ENCODE results near the gene VCPKMT.

The VCPKMT gene

DNA sequence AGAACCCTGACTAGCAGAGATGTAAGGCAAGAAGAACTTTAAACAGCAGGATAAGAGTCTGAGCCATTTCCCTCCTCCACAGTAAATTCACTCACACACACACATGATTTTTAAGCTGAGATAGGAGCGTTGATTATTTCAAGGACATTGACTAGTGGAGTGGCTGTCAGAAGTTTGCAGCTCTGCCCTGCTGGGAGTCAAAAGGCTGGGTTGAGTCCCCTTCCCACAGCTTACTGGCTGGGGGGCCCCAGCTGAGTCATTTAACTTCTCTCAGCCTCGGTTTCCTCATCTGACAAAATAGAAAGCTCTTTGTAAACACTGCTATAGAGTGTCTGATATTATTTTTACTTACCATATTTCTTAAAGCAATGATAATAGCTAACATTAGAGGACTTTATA lies 28.3 kb downstream of the VCPKMT start:
- ChIA-PET CTCF (interaction anchor here (0.9 to 2.8 kb wide), 10 partner anchors 11 to 227 kb away, joined by 3 to 13 read pairs (median 4); no protein-coding TSS in a partner anchor), POLR2A (interaction anchor here (1.0 kb wide), 1 partner anchor 18 kb away, joined by 3 read pairs; no protein-coding TSS in a partner anchor)
- DNase-seq: no peak
- no CpG with 5 or more reads among the region's 2 CpGs for WGBS (ENCODE audit: insufficient coverage)
- no peaks in the 10 kb centered on the region for H3K9me3 ChIP-seq (ENCODE audit: control extremely low read depth in 1 of 5, control insufficient read depth in 4 of 5, insufficient read depth in 2 of 5, low read depth in 1 of 5, low read length in 4 of 5)
- H3K27me3 ChIP-seq (replicated peaks in 2 of 5; ENCODE audit: control insufficient read depth in 4 of 5, insufficient read depth in 5 of 5, low read length in 4 of 5): no peaks in the 10 kb centered on the region
- no peak overlapping the region for H3K27ac ChIP-seq (ENCODE audit: insufficient read depth in 1 of 2, low read depth in 1 of 2, low read length in 2 of 2, poor library complexity in 1 of 2, severe bottlenecking in 2 of 2)
- H3K36me3 ChIP-seq (ENCODE audit: control insufficient read depth in 4 of 4, insufficient read depth in 4 of 4, low read length in 3 of 4): no peaks in the 10 kb centered on the region
- H3K4me3 ChIP-seq (ENCODE audit: control insufficient read depth in 1 of 7, extremely low read depth in 1 of 7, insufficient read depth in 4 of 7, low read depth in 2 of 7, low read length in 6 of 7): no peak overlapping the region
- H3K4me1 ChIP-seq (ENCODE audit: control extremely low read depth in 1 of 4, control insufficient read depth in 4 of 4, insufficient read depth in 4 of 4, low read length in 3 of 4): peaks cover 0 to 22% (median 14%) of the 10 kb centered on the region in 4 experiments

DNA sequence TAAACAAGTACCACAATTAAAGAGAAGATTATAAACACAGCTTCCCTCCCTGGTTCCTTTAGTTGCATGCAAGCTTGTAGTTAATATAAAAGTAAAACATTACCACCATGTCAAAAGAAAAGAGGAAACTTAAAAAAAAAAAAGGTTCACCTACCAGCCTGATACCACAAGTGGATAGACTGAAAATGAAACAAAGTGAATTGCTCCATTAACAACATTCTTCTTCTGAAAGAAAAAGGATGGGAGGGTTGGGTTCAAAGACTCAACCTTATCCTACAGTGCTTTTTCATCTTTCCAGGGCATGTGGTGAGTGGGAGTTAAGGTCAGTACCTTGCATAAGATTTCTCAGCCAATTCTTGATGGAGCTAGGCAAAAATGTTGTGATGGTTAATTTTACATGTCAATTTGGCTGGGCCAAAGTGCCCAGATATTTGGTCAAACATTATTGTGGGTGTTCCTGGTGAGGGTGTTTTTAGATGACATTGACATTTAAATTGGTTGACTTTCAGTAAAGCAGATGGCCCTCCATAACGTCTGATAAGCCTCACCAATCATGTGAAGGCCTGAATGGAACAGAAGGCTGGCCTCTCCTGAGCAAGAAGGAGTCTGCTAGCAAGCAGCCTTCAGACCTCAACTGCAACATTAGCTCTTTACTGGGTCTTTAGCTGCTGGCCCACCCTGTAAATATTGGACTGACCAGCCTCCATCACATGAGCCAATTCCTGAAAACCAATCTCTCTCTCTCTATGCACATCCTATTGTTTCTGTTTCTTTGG lies 28.8 kb downstream of the VCPKMT start:
- DNase-seq: peak in 2 of 3 donors; percentile 63 to 72
- WGBS (ENCODE audit: insufficient coverage): 100% methylated on average over 1 of the region's 1 CpG
- Histone ChIP-seq H3K9me3 (ENCODE audit: control extremely low read depth in 1 of 5, control insufficient read depth in 4 of 5, insufficient read depth in 2 of 5, low read depth in 1 of 5, low read length in 4 of 5) (no peaks in the 10 kb centered on the region), H3K27me3 (replicated peaks in 2 of 5; ENCODE audit: control insufficient read depth in 4 of 5, insufficient read depth in 5 of 5, low read length in 4 of 5) (no peaks in the 10 kb centered on the region), H3K4me1 (ENCODE audit: control extremely low read depth in 1 of 4, control insufficient read depth in 4 of 4, insufficient read depth in 4 of 4, low read length in 3 of 4) (peaks cover 0 to 23% (median 14%) of the 10 kb centered on the region in 4 experiments), H3K36me3 (ENCODE audit: control insufficient read depth in 4 of 4, insufficient read depth in 4 of 4, low read length in 3 of 4) (no peaks in the 10 kb centered on the region), H3K27ac (ENCODE audit: insufficient read depth in 1 of 2, low read depth in 1 of 2, low read length in 2 of 2, poor library complexity in 1 of 2, severe bottlenecking in 2 of 2) (no peak overlapping the region), H3K4me3 (ENCODE audit: control insufficient read depth in 1 of 7, extremely low read depth in 1 of 7, insufficient read depth in 4 of 7, low read depth in 2 of 7, low read length in 6 of 7) (no peak overlapping the region)
- ChIA-PET CTCF (interaction anchor here (0.9 to 2.8 kb wide), 10 partner anchors 12 to 226 kb away, joined by 3 to 13 read pairs (median 4); no protein-coding TSS in a partner anchor), POLR2A (interaction anchor here (1.0 kb wide), 2 partner anchors 9 to 17 kb away, joined by 3 read pairs; no protein-coding TSS in a partner anchor)

DNA sequence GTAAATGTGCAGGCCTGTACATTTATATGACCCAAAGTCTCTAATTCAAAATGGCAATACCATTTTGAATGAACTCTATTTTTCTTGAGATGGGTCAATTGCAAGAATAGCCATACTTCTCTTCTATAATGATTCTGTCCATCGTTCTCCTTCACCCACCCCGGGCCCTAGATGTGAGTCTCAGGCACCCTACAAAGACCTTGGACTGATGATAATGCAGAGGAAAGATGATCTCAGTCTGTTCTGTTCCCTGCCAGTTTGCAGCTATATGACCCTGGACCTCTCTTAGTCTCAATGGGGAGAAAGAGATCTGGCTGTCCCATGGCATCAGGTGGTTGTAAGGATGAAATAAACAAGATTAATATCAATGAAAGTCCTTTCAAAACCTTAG lies 30.1 kb downstream of the VCPKMT start:
- Histone ChIP-seq H3K27ac (ENCODE audit: insufficient read depth in 1 of 2, low read depth in 1 of 2, low read length in 2 of 2, poor library complexity in 1 of 2, severe bottlenecking in 2 of 2) (no peak overlapping the region), H3K4me3 (ENCODE audit: control insufficient read depth in 1 of 7, extremely low read depth in 1 of 7, insufficient read depth in 4 of 7, low read depth in 2 of 7, low read length in 6 of 7) (no peak overlapping the region), H3K9me3 (ENCODE audit: control extremely low read depth in 1 of 5, control insufficient read depth in 4 of 5, insufficient read depth in 2 of 5, low read depth in 1 of 5, low read length in 4 of 5) (no peaks in the 10 kb centered on the region), H3K36me3 (ENCODE audit: control insufficient read depth in 4 of 4, insufficient read depth in 4 of 4, low read length in 3 of 4) (no peaks in the 10 kb centered on the region), H3K27me3 (replicated peaks in 2 of 5; ENCODE audit: control insufficient read depth in 4 of 5, insufficient read depth in 5 of 5, low read length in 4 of 5) (no peaks in the 10 kb centered on the region), H3K4me1 (ENCODE audit: control extremely low read depth in 1 of 4, control insufficient read depth in 4 of 4, insufficient read depth in 4 of 4, low read length in 3 of 4) (peaks cover 0 to 26% (median 10%) of the 10 kb centered on the region in 4 experiments)
- 100% methylated on average over 2 of the region's 2 CpGs for WGBS (ENCODE audit: insufficient coverage)
- ChIA-PET CTCF (interaction anchor here (0.9 to 2.8 kb wide), 4 partner anchors 11 to 221 kb away, joined by 3 to 13 read pairs (median 5); no protein-coding TSS in a partner anchor), POLR2A (no interaction called here)
- no peak for DNase-seq

DNA sequence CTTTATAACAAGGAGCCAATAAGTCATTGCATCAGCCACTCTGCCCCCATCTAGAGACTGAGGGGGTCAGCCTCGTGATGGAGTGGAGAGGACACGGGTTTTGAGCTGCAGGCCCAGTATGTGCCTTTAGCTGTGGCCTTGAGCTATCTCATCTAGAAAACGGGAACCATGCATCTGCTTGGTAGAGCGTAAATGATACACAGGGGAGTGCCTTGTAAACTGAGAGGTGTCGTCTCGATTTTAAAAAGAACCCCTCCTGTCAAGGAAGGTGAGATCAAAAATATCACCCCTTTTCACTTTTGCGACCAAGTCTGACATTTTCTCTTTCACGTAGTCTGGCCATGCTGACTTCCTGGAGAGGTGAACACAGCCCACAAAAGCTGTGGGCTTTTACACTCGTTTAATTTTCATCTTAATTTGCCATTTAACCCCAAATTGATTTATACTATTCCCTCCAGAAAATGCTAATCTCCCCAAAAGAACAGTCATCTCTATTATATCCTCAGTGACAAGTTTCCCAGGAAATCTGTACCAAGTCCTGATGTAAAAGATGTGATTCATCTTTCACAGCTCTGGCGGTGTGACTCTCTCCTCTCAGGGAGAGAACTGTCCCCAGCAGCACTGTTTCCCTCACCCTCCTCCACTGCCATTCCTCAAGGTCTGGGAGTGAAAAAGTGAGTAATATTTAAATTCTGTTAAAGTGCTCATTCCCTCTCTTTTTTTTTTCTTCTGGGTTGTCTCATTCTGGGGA lies 30.6 kb downstream of the VCPKMT start:
- Histone ChIP-seq H3K4me3 (ENCODE audit: control insufficient read depth in 1 of 7, extremely low read depth in 1 of 7, insufficient read depth in 4 of 7, low read depth in 2 of 7, low read length in 6 of 7) (no peak overlapping the region), H3K9me3 (ENCODE audit: control extremely low read depth in 1 of 5, control insufficient read depth in 4 of 5, insufficient read depth in 2 of 5, low read depth in 1 of 5, low read length in 4 of 5) (no peaks in the 10 kb centered on the region), H3K36me3 (ENCODE audit: control insufficient read depth in 4 of 4, insufficient read depth in 4 of 4, low read length in 3 of 4) (no peaks in the 10 kb centered on the region), H3K27ac (ENCODE audit: insufficient read depth in 1 of 2, low read depth in 1 of 2, low read length in 2 of 2, poor library complexity in 1 of 2, severe bottlenecking in 2 of 2) (no peak overlapping the region), H3K4me1 (ENCODE audit: control extremely low read depth in 1 of 4, control insufficient read depth in 4 of 4, insufficient read depth in 4 of 4, low read length in 3 of 4) (peaks cover 0 to 23% (median 6%) of the 10 kb centered on the region in 4 experiments), H3K27me3 (replicated peaks in 2 of 5; ENCODE audit: control insufficient read depth in 4 of 5, insufficient read depth in 5 of 5, low read length in 4 of 5) (no peaks in the 10 kb centered on the region)
- CTCF ChIA-PET: interaction anchor here (0.9 to 2.8 kb wide), 4 partner anchors 10 to 25 kb away, joined by 3 to 13 read pairs (median 4); no protein-coding TSS in a partner anchor
- 94% methylated on average over 8 of the region's 10 CpGs for WGBS (ENCODE audit: insufficient coverage)
- peak in 1 of 3 donors; percentile 30 for DNase-seq
- POLR2A ChIA-PET: no interaction called here

DNA sequence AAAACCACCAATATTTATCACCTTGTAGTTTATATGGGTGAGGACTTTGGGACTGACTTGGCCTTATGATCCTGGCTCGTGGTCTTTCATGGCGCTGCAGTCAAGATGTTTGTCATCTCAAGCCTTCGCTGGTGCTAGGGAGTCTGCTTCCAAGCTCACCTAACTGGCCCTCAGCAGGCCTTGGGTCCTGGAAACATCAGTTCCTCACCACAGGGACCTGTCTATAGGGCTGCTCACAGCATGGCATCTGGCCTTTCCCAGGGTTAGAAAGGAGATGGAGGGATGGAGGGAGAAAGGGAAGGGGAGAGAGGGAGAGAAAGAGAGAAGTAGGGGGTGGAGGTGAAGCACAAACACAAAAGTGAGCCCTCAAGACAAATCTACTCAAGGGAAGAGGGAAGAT lies 31.7 kb downstream of the VCPKMT start:
- CTCF ChIA-PET: interaction anchor here (1.1 kb wide), 1 partner anchor 24 kb away, joined by 3 read pairs; no protein-coding TSS in a partner anchor

DNA sequence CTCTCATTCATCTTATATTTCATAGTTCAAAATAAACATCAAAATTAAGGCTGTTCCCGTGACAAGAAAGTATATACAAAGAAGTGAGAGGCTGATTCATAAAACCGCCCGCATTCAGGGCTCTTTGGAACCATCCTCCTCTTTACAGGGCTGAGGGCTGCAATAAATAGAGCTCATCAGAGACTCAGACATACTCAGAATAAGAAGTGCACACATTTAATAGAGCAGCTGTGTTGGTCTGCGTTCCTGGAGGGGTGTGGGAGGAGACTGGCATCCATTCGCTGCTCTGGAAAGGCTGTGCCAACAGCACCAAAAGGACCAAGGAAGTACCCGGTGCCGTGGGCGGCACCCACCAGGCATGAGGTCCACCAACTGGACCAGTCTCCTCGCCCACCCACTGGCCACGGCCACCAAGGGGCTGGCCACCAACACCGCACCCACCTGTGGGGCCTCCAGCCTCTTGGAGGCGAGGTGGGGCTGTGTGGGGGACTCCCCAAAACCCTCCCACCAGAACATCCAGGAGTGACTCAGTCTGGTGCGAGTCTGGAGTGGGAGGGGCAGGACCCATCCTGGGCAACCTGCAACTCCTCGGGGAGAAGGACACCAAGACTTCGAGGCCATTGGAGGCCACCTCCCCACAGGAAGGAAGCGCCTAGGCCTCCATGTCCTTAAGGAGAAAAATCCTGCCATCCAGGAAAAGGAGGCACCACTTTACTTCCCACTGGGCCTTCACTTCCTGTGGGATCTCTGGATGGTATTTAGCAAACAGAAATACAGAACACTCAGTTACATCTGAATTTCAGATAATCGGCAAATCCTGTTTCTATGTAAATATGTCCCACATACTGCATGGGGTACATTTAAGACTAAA lies 32.7 kb downstream of the VCPKMT start:
- H3K27me3 ChIP-seq (replicated peaks in 2 of 5; ENCODE audit: control insufficient read depth in 4 of 5, insufficient read depth in 5 of 5, low read length in 4 of 5): no peaks in the 10 kb centered on the region
- no peaks in the 10 kb centered on the region for H3K36me3 ChIP-seq (ENCODE audit: control insufficient read depth in 4 of 4, insufficient read depth in 4 of 4, low read length in 3 of 4)
- no peak for DNase-seq
- no peaks in the 10 kb centered on the region for H3K9me3 ChIP-seq (ENCODE audit: control extremely low read depth in 1 of 5, control insufficient read depth in 4 of 5, insufficient read depth in 2 of 5, low read depth in 1 of 5, low read length in 4 of 5)
- ChIA-PET CTCF (interaction anchor here (1.2 kb wide), 1 partner anchor 22 kb away, joined by 3 read pairs; no protein-coding TSS in a partner anchor), POLR2A (no interaction called here)
- peak overlapping the region in 1 of 2 experiments; percentile 58 for H3K27ac ChIP-seq (ENCODE audit: insufficient read depth in 1 of 2, low read depth in 1 of 2, low read length in 2 of 2, poor library complexity in 1 of 2, severe bottlenecking in 2 of 2)
- no peak overlapping the region for H3K4me3 ChIP-seq (ENCODE audit: control insufficient read depth in 1 of 7, extremely low read depth in 1 of 7, insufficient read depth in 4 of 7, low read depth in 2 of 7, low read length in 6 of 7)
- 97% methylated on average over 7 of the region's 17 CpGs for WGBS (ENCODE audit: insufficient coverage)
- H3K4me1 ChIP-seq (ENCODE audit: control extremely low read depth in 1 of 4, control insufficient read depth in 4 of 4, insufficient read depth in 4 of 4, low read length in 3 of 4): peaks cover 0 to 23% (median 6%) of the 10 kb centered on the region in 4 experiments

More for the DNA sequence above, 31.7 kb downstream of the VCPKMT start:
- no peak for DNase-seq
- Histone ChIP-seq H3K4me1 (ENCODE audit: control extremely low read depth in 1 of 4, control insufficient read depth in 4 of 4, insufficient read depth in 4 of 4, low read length in 3 of 4) (peaks cover 0 to 23% (median 6%) of the 10 kb centered on the region in 4 experiments), H3K27ac (ENCODE audit: insufficient read depth in 1 of 2, low read depth in 1 of 2, low read length in 2 of 2, poor library complexity in 1 of 2, severe bottlenecking in 2 of 2) (no peak overlapping the region), H3K4me3 (ENCODE audit: control insufficient read depth in 1 of 7, extremely low read depth in 1 of 7, insufficient read depth in 4 of 7, low read depth in 2 of 7, low read length in 6 of 7) (no peak overlapping the region), H3K9me3 (ENCODE audit: control extremely low read depth in 1 of 5, control insufficient read depth in 4 of 5, insufficient read depth in 2 of 5, low read depth in 1 of 5, low read length in 4 of 5) (no peaks in the 10 kb centered on the region), H3K27me3 (replicated peaks in 2 of 5; ENCODE audit: control insufficient read depth in 4 of 5, insufficient read depth in 5 of 5, low read length in 4 of 5) (no peaks in the 10 kb centered on the region), H3K36me3 (ENCODE audit: control insufficient read depth in 4 of 4, insufficient read depth in 4 of 4, low read length in 3 of 4) (no peaks in the 10 kb centered on the region)
- POLR2A ChIA-PET: no interaction called here
- 92% methylated on average over 3 of the region's 3 CpGs for WGBS (ENCODE audit: insufficient coverage)

Measured in common myeloid progenitor, CD34-positive (primary cell).